ENCODE measurements around the gene SRRT.

SRRT gene

GRCh38 chr7:100855515-100855914 lies 19.4 kb upstream of the SRRT start:
- no peak for DNase-seq (ENCODE audit: low read depth)

GRCh38 chr7:100856871-100857282 lies 18.0 kb upstream of the SRRT start:
- no peak for DNase-seq (ENCODE audit: low read depth)

- DNase-seq (ENCODE audit: low read depth): no peak
Measured at GRCh38 chr7:100859856-100860255, 15.0 kb upstream of the SRRT start.

- no peak for DNase-seq (ENCODE audit: low read depth)
Measured at GRCh38 chr7:100860702-100861615, 13.9 kb upstream of the SRRT start.

- DNase-seq (ENCODE audit: low read depth): no peak
Measured at GRCh38 chr7:100861616-100861985, 13.3 kb upstream of the SRRT start.

- no peak for DNase-seq (ENCODE audit: low read depth)
Measured at GRCh38 chr7:100863406-100863950, 11.4 kb upstream of the SRRT start.

- DNase-seq (ENCODE audit: low read depth): no peak
Measured at GRCh38 chr7:100864263-100864845, 10.5 kb upstream of the SRRT start.

- DNase-seq (ENCODE audit: low read depth): no peak
Measured at GRCh38 chr7:100865372-100865911, 9.5 kb upstream of the SRRT start.

- no peak for DNase-seq (ENCODE audit: low read depth)
Measured at GRCh38 chr7:100865938-100866728, 8.8 kb upstream of the SRRT start.

GRCh38 chr7:100866729-100867039 lies 8.2 kb upstream of the SRRT start:
- no peak for DNase-seq (ENCODE audit: low read depth)

GRCh38 chr7:100867040-100867775 lies 7.7 kb upstream of the SRRT start, which contains the start of gene TRIP6:
Gene TRIP6, plus strand, starts transcription at chr7:100867387. Its CDS starts 111 bp downstream, at chr7:100867498.
- no peak for DNase-seq (ENCODE audit: low read depth)

GRCh38 chr7:100867776-100868485 lies 7.0 kb upstream of the SRRT start:
- no peak for DNase-seq (ENCODE audit: low read depth)

GRCh38 chr7:100873599-100874299 lies 1.2 kb upstream of the SRRT start:
- no peak for DNase-seq (ENCODE audit: low read depth)

GRCh38 chr7:100874300-100874576 lies 665 bp upstream of the SRRT start:
- DNase-seq (ENCODE audit: low read depth): no peak

GRCh38 chr7:100875356-100875751 lies 451 bp downstream of the SRRT start:
- DNase-seq (ENCODE audit: low read depth): no peak

- no peak for DNase-seq (ENCODE audit: low read depth)
Measured at GRCh38 chr7:100878013-100878412, 3.1 kb downstream of the SRRT start.

GRCh38 chr7:100878685-100879084 lies 3.8 kb downstream of the SRRT start:
- no peak for DNase-seq (ENCODE audit: low read depth)

- no peak for DNase-seq (ENCODE audit: low read depth)
Measured at GRCh38 chr7:100879685-100880261, 4.9 kb downstream of the SRRT start.

- no peak for DNase-seq (ENCODE audit: low read depth)
Measured at GRCh38 chr7:100880645-100881044, 5.7 kb downstream of the SRRT start.

GRCh38 chr7:100881136-100881535 lies 6.2 kb downstream of the SRRT start:
- no peak for DNase-seq (ENCODE audit: low read depth)
